ENCODE data around the gene SUPT16H.

DNA sequence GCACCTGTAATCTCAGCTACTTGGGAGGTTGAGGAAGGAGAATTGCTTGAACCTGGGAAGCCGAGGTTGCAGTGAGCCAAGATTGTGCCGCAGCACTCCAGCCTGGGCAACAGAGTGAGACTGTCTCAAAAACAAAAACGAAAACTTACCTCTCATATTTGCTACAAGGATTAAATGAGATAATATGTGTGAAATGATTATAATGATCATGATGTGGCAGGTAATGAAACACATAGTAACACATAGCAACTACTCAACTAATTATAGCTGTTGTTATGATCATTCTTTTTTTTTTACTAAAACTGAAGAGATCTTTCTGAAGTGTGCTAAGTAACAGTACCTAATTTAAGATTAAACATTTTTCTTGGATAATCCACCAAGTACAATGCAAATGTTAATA, 73.9 kb downstream of the SUPT16H start:
- TF ChIP-seq POLR2AphosphoS5 (IDR thresholded peaks at IDR 0.05; ENCODE audit: borderline replicate concordance, low read depth, low read length) (no peak), EZH2 (IDR thresholded peaks at IDR 0.05) (no peak), FOXP2 (optimal IDR thresholded peaks at IDR 0.05; ENCODE audit: control extremely low read depth, extremely low read length, insufficient read depth) (no peak)
